Fibroblast of mammary gland (primary cell): ENCODE results near the gene C1orf21.

Experiments
- DNase-seq: peaks from one replicate; pipeline ENCODE4 v3.0.0-alpha.2; 2010; ENCODE audit warnings: low read depth
- H3K4me3 ChIP-seq: 2 replicates; pipeline ENCODE4 v1.5.1; 2011; ENCODE audit warnings: low read depth, mild to moderate bottlenecking, low read length, moderate library complexity; ENCODE audit not compliant: control insufficient read depth
- TF ChIP-seq, protein P1 (sequence below): conservative IDR thresholded peaks from 2 replicates; pipeline ENCODE4 v1.5.1; 2011; ENCODE audit warnings: low read depth, low read length, inconsistent platforms; ENCODE audit not compliant: control insufficient read depth, insufficient read depth

C1orf21 gene

DNA sequence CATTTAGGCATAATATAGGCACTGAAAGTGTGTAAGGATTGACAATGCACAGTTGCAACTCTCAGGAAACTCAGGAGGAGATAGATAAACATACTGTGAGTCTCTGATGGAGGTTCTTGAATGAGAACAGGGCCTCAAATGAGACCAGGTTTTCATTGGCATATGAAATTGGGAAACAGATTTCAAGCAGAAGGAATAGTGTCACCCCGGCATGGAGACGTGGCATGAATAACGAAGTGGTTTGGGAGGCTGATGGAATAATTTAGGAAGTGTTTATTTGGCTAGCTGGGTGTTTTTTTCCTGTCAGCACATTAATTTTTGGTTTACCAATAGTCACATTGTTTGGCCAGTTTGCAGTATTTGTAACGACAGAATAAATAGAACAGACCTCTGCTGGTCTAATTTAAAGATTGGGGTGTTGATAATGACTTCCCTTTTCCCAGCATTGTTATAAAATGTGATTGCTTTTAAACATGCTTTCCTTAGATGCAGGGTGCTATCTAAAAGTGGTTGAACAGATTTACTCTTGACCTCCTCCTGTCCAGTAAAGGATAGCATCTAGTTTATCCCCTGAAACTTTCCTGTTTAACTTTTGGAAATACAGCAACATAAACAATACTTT, 132.0 kb downstream of the C1orf21 start:
- DNase-seq = no peak
- H3K4me3 ChIP-seq = no peak overlapping the region
- TF ChIP-seq, protein P1, sequence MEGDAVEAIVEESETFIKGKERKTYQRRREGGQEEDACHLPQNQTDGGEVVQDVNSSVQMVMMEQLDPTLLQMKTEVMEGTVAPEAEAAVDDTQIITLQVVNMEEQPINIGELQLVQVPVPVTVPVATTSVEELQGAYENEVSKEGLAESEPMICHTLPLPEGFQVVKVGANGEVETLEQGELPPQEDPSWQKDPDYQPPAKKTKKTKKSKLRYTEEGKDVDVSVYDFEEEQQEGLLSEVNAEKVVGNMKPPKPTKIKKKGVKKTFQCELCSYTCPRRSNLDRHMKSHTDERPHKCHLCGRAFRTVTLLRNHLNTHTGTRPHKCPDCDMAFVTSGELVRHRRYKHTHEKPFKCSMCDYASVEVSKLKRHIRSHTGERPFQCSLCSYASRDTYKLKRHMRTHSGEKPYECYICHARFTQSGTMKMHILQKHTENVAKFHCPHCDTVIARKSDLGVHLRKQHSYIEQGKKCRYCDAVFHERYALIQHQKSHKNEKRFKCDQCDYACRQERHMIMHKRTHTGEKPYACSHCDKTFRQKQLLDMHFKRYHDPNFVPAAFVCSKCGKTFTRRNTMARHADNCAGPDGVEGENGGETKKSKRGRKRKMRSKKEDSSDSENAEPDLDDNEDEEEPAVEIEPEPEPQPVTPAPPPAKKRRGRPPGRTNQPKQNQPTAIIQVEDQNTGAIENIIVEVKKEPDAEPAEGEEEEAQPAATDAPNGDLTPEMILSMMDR = no peak

DNA sequence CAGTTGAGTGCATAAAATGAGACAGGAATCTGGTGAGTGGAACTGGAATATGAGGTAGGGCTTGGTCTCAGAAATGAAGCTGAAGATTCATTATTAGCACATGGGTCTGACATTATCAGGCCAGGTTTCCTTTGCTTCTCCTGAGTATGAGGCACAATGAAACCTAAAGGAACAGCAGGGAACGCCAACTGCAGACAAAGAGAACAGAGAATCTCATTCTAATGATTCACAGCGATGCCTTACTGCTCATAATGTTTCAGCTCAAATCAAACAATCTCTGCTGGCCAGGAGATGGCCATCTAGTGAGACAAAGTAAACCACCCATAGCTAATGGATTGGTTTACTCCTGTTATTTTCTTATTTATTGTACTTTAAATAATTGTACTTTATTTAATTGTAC, 133.5 kb downstream of the C1orf21 start:
- TF ChIP-seq, protein P1 = no peak
- no peak overlapping the region for H3K4me3 ChIP-seq
- no peak for DNase-seq

DNA sequence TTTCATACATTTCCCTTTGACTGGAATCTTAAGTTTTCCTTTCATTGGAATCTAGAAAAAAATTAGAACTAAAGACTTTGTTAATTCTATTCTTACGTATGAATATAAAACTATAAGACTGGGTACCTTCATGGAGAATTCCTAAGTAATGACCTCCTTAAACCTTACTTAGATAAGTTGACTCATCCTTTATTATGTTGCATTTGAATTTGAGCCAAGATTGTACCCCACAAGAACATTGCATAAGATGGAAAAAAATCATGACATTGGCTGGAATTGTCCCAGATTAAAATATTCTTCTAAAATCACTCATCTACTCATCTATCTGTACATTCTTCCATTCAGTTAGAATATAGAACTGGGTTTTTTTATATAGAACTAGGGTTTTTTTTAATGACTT, 137.4 kb downstream of the C1orf21 start:
- TF ChIP-seq, protein P1 = no peak
- peak; percentile 62 for DNase-seq

DNA sequence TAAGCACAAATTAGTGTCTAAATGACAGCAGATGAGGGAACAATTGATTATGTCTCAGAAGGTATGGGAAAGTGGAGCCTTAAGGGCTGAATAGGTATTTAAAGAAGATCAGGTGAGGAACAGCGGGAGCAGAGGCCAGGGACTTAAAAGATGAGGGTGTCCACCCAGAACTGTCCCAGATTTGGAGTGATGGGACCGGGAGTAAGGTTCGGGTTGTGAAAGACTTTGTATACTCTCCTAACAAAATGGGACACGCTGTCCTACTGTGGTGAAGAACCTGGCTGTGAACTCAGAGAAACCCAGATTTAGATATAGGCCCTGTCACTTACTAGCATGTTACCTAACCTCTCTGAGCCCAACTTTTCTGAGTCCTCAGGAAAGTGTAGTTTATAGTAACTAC, 140.6 kb downstream of the C1orf21 start:
- DNase-seq = no peak
- H3K4me3 ChIP-seq = no peak overlapping the region
- TF ChIP-seq, protein P1 = no peak

More for the DNA sequence above, 137.4 kb downstream of the C1orf21 start:
- H3K4me3 ChIP-seq = no peak overlapping the region

DNA sequence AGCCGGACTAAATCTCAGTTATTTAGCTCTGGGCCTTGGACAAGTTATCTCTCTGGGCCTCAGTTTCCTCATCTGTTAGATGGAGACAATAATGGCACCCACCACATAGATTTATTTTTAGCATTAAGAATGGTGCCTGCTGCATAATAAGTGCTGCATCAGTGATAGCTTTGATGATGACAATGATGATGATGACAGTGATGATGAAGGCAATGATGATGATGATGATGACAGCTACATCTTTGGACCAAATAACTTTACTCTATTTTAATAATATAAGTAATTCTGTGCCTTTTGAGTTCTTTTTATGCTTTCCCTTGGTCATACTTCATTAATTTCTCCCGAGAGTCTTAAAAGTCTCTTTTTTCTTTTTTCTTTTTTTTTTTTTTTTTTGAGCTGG, 143.4 kb downstream of the C1orf21 start:
- DNase-seq = no peak
- TF ChIP-seq, protein P1 = no peak
- H3K4me3 ChIP-seq = no peak overlapping the region

DNA sequence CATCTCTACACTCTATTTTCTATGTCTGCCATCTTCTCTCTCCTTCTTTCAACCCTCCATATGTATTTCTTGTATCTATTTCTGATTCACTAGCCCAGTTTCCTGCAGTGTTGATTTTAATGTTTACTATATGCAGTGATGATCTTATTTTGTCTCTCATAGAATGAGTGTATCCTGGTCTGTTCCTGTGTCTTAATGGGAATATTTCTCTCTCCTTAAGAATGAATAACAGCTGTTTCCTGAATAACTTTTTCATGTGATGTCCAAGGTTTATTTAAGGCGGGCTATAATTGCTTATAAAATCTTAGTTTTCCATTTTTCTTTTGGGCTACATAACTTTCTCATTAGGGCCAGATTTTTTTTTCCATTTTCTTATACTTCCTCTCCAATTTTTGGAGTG, 144.5 kb downstream of the C1orf21 start:
- TF ChIP-seq, protein P1 = no peak
- peak; percentile 25 for DNase-seq

DNA sequence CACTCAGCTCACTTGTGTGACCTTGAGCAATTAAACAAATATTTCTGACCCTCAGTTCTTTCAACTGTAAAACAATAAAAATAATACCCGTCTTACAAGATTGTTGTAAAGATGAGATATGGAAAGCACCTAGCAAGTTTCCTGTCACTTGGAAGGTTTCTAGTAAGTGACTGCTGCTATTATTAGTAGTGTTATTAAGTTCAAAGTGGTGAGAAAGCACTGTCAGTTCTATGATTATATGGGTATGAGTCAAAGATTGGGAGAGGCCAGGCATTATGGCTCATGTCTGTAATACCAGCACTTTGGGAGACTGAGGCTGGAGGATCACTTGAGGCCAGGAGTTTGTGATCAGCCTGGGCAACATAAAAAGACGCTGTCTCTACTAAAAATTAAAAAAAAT, 145.4 kb downstream of the C1orf21 start:
- DNase-seq = no peak
- H3K4me3 ChIP-seq = no peak overlapping the region
- TF ChIP-seq, protein P1 = no peak

More for the DNA sequence above, 144.5 kb downstream of the C1orf21 start:
- no peak overlapping the region for H3K4me3 ChIP-seq
